Articular chondrocyte of knee joint (primary cell): Measurements from ENCODE around the gene ZNF439. TPM values are rescaled to one million over a fixed set of nuclear protein-coding genes. Genes with fewer than 3 reads are reported as not detected.

Experiments used
- total RNA-seq: library from RNA; depleted of rRNA; stranded (reverse); fragments of >200 nt; gene quantifications from 2 replicates; pipeline ENCODE4 v1.2.3, GENCODE V29; 2012

The ZNF439 gene
- total RNA-seq: 11.9 and 17.4 TPM in 2 replicates

GRCh38 chr19:11848594-11849469 lies at the start of gene ZNF439:
Gene ZNF439 (plus strand): TSS chr19:11848726. CDS start chr19:11848868, 142 bp downstream.

DNA sequence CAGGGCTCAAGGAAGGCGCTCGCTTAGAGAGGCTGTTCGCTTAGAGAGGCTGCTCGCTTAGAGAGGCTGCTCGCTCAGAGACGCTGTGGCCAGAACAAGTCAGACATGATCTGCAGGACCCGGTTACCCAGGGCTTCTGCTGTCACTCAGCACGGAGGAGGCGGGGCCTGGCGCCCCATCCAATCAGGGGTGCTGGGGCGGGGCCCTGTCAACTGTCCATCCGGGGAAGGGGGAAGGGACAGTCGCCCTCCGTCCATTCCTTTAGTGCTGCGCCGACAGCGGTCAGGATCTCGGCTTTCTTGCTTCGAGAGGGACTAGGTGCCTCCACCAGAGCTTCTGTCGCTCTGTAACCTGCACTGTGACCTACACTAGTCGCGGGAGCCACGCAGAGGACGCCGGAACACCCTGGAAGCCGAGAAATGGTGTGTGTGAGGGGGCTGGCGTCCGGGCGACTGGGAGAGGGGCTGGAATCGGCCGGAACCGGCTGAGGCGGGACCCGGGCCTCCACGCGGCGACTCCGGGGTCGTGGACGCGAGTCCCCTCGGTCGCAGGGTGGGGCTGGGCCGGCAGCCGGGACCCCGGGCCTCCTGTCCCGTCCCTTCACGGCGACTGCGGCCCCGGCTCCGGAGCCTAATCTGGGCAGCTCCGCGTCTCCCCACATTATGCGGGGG lies 34.4 kb upstream of the ZNF439 start, which contains the start of gene ZNF440:
TSS of gene ZNF440 (plus strand) at position 245 of the 671 bp plus-strand sequence. CDS start at position 420, 175 bp downstream.

GRCh38 chr19:11887611-11888531 lies 39.3 kb downstream of the ZNF439 start, which contains the start of gene ZNF69:
Gene ZNF69 (plus strand): TSS chr19:11887782. CDS start chr19:11887924, 142 bp downstream.

Other genes starting within 250 kb of the ZNF439 start
- 6.7 and 9.6 TPM in 2 replicates for gene ZNF823, start 109.8 kb upstream of the ZNF439 start, total RNA-seq
- gene ZNF441, start 81.7 kb upstream of the ZNF439 start, total RNA-seq: 12.9 and 17.3 TPM in 2 replicates
- gene ZNF491, start 50.2 kb upstream of the ZNF439 start, total RNA-seq: 5.6 and 7.5 TPM in 2 replicates
- 11.6 and 16.9 TPM in 2 replicates for gene ZNF440, start 34.5 kb upstream of the ZNF439 start, total RNA-seq
- 15.0 and 17.2 TPM in 2 replicates for gene ZNF69, start 39.1 kb downstream of the ZNF439 start, total RNA-seq
- 8.8 and 13.6 TPM in 2 replicates for gene ZNF700, start 76.4 kb downstream of the ZNF439 start, total RNA-seq
- 3.0 and 4.5 TPM in 2 replicates for gene ZNF763, start 116.3 kb downstream of the ZNF439 start, total RNA-seq
- 5.9 and 6.8 TPM in 2 replicates for gene ZNF433, start 187.0 kb downstream of the ZNF439 start, total RNA-seq
- 0.52 and 0.65 TPM in 2 replicates for gene ZNF878, start 204.2 kb downstream of the ZNF439 start, total RNA-seq
- gene ZNF844, start 216.0 kb downstream of the ZNF439 start, total RNA-seq: 18.0 and 19.8 TPM in 2 replicates